Measurements from ENCODE around the gene DNAJB1. TPM values are rescaled to one million over a fixed set of nuclear protein-coding genes. Genes with fewer than 3 reads are reported as not detected.
"Not testable (repeated sequence)": the region's sequence is repeated elsewhere in the genome, so short reads cannot be mapped to it uniquely, and the experiment has no call there.

The DNAJB1 gene
- total and polyA plus RNA-seq, 5 donors from 2014 or later: 302 to 754 (median 333) TPM

- H3K36me3 Mint-ChIP-seq: no peaks in the 10 kb centered on the region
- no peaks in the 10 kb centered on the region for H3K9me3 Mint-ChIP-seq
- DNase-seq: peak; percentile 47 to 73 (median 70)
- peaks cover 9 to 66% (median 38%) of the 10 kb centered on the region in 4 donors for H3K4me1 Mint-ChIP-seq
- H3K27ac ChIP-seq (ENCODE audit: insufficient read depth, low read length, poor library complexity, severe bottlenecking): peak overlapping the region; percentile 63
- H3K27me3 Mint-ChIP-seq: peaks cover 4% of the 10 kb centered on the region
- H3K4me3 ChIP-seq (ENCODE audit: low read depth, low read length): no peak overlapping the region
- no peaks in the 10 kb centered on the region for H3K9me3 ChIP-seq (ENCODE audit: control insufficient read depth in 2 of 2, low read length in 2 of 2)
- peak overlapping the region; percentile 95 to 98 (median 96) for H3K27ac Mint-ChIP-seq
- H3K4me3 Mint-ChIP-seq: peak overlapping the region; percentile 75 to 83 (median 77)
- peaks cover 35% of the 10 kb centered on the region for H3K4me1 ChIP-seq (ENCODE audit: control insufficient read depth, insufficient read depth, low read length, poor library complexity, severe bottlenecking)
- H3K27me3 ChIP-seq (ENCODE audit: control insufficient read depth, insufficient read depth, low read length): no peaks in the 10 kb centered on the region
- ATAC-seq (ENCODE audit: low read depth in 2 of 2): peak in 1 of 2 donors; percentile 32
- H3K36me3 ChIP-seq (ENCODE audit: control insufficient read depth, insufficient read depth, low read length): no peaks in the 10 kb centered on the region
Measured at GRCh38 chr19:14505488-14506239, 12.5 kb downstream of the DNAJB1 start.

GRCh38 chr19:14504575-14504974 is 13.6 kb downstream of the DNAJB1 start:
- peak overlapping the region in 2 of 4 donors; percentile 33 to 50 for H3K4me3 Mint-ChIP-seq
- H3K4me1 Mint-ChIP-seq: peaks cover 9 to 61% (median 38%) of the 10 kb centered on the region in 4 donors
- not testable (repeated sequence) for H3K9me3 Mint-ChIP-seq

GRCh38 chr19:14503285-14503684 is 14.9 kb downstream of the DNAJB1 start:
- H3K9me3 Mint-ChIP-seq: no peaks in the 10 kb centered on the region
- no peaks in the 10 kb centered on the region for H3K36me3 Mint-ChIP-seq
- Histone ChIP-seq H3K27ac (ENCODE audit: insufficient read depth, low read length, poor library complexity, severe bottlenecking) (no peak overlapping the region), H3K9me3 (ENCODE audit: control insufficient read depth in 2 of 2, low read length in 2 of 2) (no peaks in the 10 kb centered on the region), H3K4me1 (ENCODE audit: control insufficient read depth, insufficient read depth, low read length, poor library complexity, severe bottlenecking) (peaks cover 35% of the 10 kb centered on the region), H3K27me3 (ENCODE audit: control insufficient read depth, insufficient read depth, low read length) (no peaks in the 10 kb centered on the region), H3K4me3 (ENCODE audit: low read depth, low read length) (no peak overlapping the region), H3K36me3 (ENCODE audit: control insufficient read depth, insufficient read depth, low read length) (no peaks in the 10 kb centered on the region)
- peaks cover 4% of the 10 kb centered on the region for H3K27me3 Mint-ChIP-seq
- ATAC-seq (ENCODE audit: low read depth in 2 of 2) (no peak), DNase-seq (no peak)
- peaks cover 9 to 53% (median 34%) of the 10 kb centered on the region in 4 donors for H3K4me1 Mint-ChIP-seq
- no peak overlapping the region for H3K4me3 Mint-ChIP-seq
- no peak overlapping the region for H3K27ac Mint-ChIP-seq

More at GRCh38 chr19:14504575-14504974, 13.6 kb downstream of the DNAJB1 start:
- H3K27ac ChIP-seq (ENCODE audit: insufficient read depth, low read length, poor library complexity, severe bottlenecking); H3K27me3 ChIP-seq (ENCODE audit: control insufficient read depth, insufficient read depth, low read length); H3K27me3 Mint-ChIP-seq; ATAC-seq (ENCODE audit: low read depth in 2 of 2); H3K36me3 Mint-ChIP-seq; H3K9me3 ChIP-seq (ENCODE audit: control insufficient read depth in 2 of 2, low read length in 2 of 2); H3K4me3 ChIP-seq (ENCODE audit: low read depth, low read length); H3K36me3 ChIP-seq (ENCODE audit: control insufficient read depth, insufficient read depth, low read length); DNase-seq: not testable (repeated sequence)
- peaks cover 35% of the 10 kb centered on the region for H3K4me1 ChIP-seq (ENCODE audit: control insufficient read depth, insufficient read depth, low read length, poor library complexity, severe bottlenecking)
- H3K27ac Mint-ChIP-seq: peak overlapping the region in 1 of 3 donors; percentile 96

- H3K4me3 ChIP-seq (ENCODE audit: low read depth, low read length): no peak overlapping the region
- DNase-seq: no peak
- H3K27me3 Mint-ChIP-seq: peaks cover 4% of the 10 kb centered on the region
- H3K4me1 Mint-ChIP-seq: peaks cover 6 to 47% (median 28%) of the 10 kb centered on the region in 4 donors
- H3K36me3 ChIP-seq (ENCODE audit: control insufficient read depth, insufficient read depth, low read length): no peaks in the 10 kb centered on the region
- no peaks in the 10 kb centered on the region for H3K9me3 ChIP-seq (ENCODE audit: control insufficient read depth in 2 of 2, low read length in 2 of 2)
- H3K27ac ChIP-seq (ENCODE audit: insufficient read depth, low read length, poor library complexity, severe bottlenecking): no peak overlapping the region
- H3K36me3 Mint-ChIP-seq: no peaks in the 10 kb centered on the region
- H3K27ac Mint-ChIP-seq: peak overlapping the region in 2 of 3 donors; percentile 42 to 60
- ATAC-seq (ENCODE audit: low read depth in 2 of 2): no peak
- H3K4me1 ChIP-seq (ENCODE audit: control insufficient read depth, insufficient read depth, low read length, poor library complexity, severe bottlenecking): peaks cover 29% of the 10 kb centered on the region
- no peaks in the 10 kb centered on the region for H3K9me3 Mint-ChIP-seq
- no peaks in the 10 kb centered on the region for H3K27me3 ChIP-seq (ENCODE audit: control insufficient read depth, insufficient read depth, low read length)
- peak overlapping the region in 1 of 4 donors; percentile 21 for H3K4me3 Mint-ChIP-seq
Measured at GRCh38 chr19:14502334-14503092, 15.7 kb downstream of the DNAJB1 start.

- no peaks in the 10 kb centered on the region for H3K9me3 ChIP-seq (ENCODE audit: control insufficient read depth in 2 of 2, low read length in 2 of 2)
- ATAC-seq (ENCODE audit: low read depth in 2 of 2): no peak
- Mint-ChIP-seq H3K27me3 (no peaks in the 10 kb centered on the region), H3K4me3 (peak overlapping the region; percentile 80 to 90 (median 84)), H3K27ac (peak overlapping the region in 2 of 3 donors; percentile 73 to 83), H3K4me1 (peaks cover 4 to 37% (median 14%) of the 10 kb centered on the region in 4 donors), H3K9me3 (no peaks in the 10 kb centered on the region), H3K36me3 (peaks cover 4% of the 10 kb centered on the region)
- no peaks in the 10 kb centered on the region for H3K36me3 ChIP-seq (ENCODE audit: control insufficient read depth, insufficient read depth, low read length)
- H3K27me3 ChIP-seq (ENCODE audit: control insufficient read depth, insufficient read depth, low read length): no peaks in the 10 kb centered on the region
- H3K27ac ChIP-seq (ENCODE audit: insufficient read depth, low read length, poor library complexity, severe bottlenecking): no peak overlapping the region
- DNase-seq: no peak
- H3K4me1 ChIP-seq (ENCODE audit: control insufficient read depth, insufficient read depth, low read length, poor library complexity, severe bottlenecking): peaks cover 23% of the 10 kb centered on the region
- no peak overlapping the region for H3K4me3 ChIP-seq (ENCODE audit: low read depth, low read length)
Measured at GRCh38 chr19:14497228-14497921, 20.8 kb downstream of the DNAJB1 start.

- no peaks in the 10 kb centered on the region for H3K27me3 ChIP-seq (ENCODE audit: control insufficient read depth, insufficient read depth, low read length)
- H3K36me3 ChIP-seq (ENCODE audit: control insufficient read depth, insufficient read depth, low read length): no peaks in the 10 kb centered on the region
- Mint-ChIP-seq H3K9me3 (no peaks in the 10 kb centered on the region), H3K27me3 (no peaks in the 10 kb centered on the region), H3K4me1 (peaks cover 4 to 38% (median 14%) of the 10 kb centered on the region in 4 donors), H3K27ac (peak overlapping the region; percentile 73 to 86 (median 83)), H3K36me3 (peaks cover 6% of the 10 kb centered on the region), H3K4me3 (peak overlapping the region; percentile 80 to 90 (median 84))
- ATAC-seq (ENCODE audit: low read depth in 2 of 2) (no peak), DNase-seq (no peak)
- H3K4me1 ChIP-seq (ENCODE audit: control insufficient read depth, insufficient read depth, low read length, poor library complexity, severe bottlenecking): peaks cover 23% of the 10 kb centered on the region
- H3K9me3 ChIP-seq (ENCODE audit: control insufficient read depth in 2 of 2, low read length in 2 of 2): no peaks in the 10 kb centered on the region
- H3K27ac ChIP-seq (ENCODE audit: insufficient read depth, low read length, poor library complexity, severe bottlenecking): no peak overlapping the region
- H3K4me3 ChIP-seq (ENCODE audit: low read depth, low read length): no peak overlapping the region
Measured at GRCh38 chr19:14496834-14497227, 21.4 kb downstream of the DNAJB1 start.

- Histone ChIP-seq H3K27me3 (ENCODE audit: control insufficient read depth, insufficient read depth, low read length) (no peaks in the 10 kb centered on the region), H3K36me3 (ENCODE audit: control insufficient read depth, insufficient read depth, low read length) (peaks cover 4% of the 10 kb centered on the region), H3K9me3 (ENCODE audit: control insufficient read depth in 2 of 2, low read length in 2 of 2) (no peaks in the 10 kb centered on the region), H3K4me1 (ENCODE audit: control insufficient read depth, insufficient read depth, low read length, poor library complexity, severe bottlenecking) (peaks cover 23% of the 10 kb centered on the region), H3K27ac (ENCODE audit: insufficient read depth, low read length, poor library complexity, severe bottlenecking) (peak within 1 kb of the TSS; percentile 72), H3K4me3 (ENCODE audit: low read depth, low read length) (peak within 1 kb of the TSS; percentile 79)
- no peaks in the 10 kb centered on the region for H3K27me3 Mint-ChIP-seq
- no peaks in the 10 kb centered on the region for H3K9me3 Mint-ChIP-seq
- H3K27ac Mint-ChIP-seq: peak within 1 kb of the TSS; percentile 81 to 91 (median 86)
- ATAC-seq (ENCODE audit: low read depth in 2 of 2): peak; percentile 84
- H3K36me3 Mint-ChIP-seq: peaks cover 10% of the 10 kb centered on the region
- H3K4me1 Mint-ChIP-seq: peaks cover 4 to 38% (median 14%) of the 10 kb centered on the region in 4 donors
- peak; percentile 79 to 86 (median 84) for DNase-seq
- peak within 1 kb of the TSS; percentile 89 to 95 (median 90) for H3K4me3 Mint-ChIP-seq
Measured at GRCh38 chr19:14496029-14496833, 22.0 kb downstream of the DNAJB1 start, which contains the start of gene GIPC1. GIPC1 (minus strand) TSS chr19:14496127; CDS start chr19:14482976, 13,151 bp downstream.
